ENCODE measurements around the gene ATG16L2. TPM values are rescaled to one million over a fixed set of nuclear protein-coding genes. Genes with fewer than 3 reads are reported as not detected.

ATG16L2 gene
- total RNA-seq, 4 donors from 2014 or later, result 8.3 to 27.9 (median 16.5) TPM

- H3K27ac ChIP-seq, result no peak overlapping the region
These were observed 28.6 kb downstream of the ATG16L2 start for GRCh38 chr11:72842653-72843330.

DNA sequence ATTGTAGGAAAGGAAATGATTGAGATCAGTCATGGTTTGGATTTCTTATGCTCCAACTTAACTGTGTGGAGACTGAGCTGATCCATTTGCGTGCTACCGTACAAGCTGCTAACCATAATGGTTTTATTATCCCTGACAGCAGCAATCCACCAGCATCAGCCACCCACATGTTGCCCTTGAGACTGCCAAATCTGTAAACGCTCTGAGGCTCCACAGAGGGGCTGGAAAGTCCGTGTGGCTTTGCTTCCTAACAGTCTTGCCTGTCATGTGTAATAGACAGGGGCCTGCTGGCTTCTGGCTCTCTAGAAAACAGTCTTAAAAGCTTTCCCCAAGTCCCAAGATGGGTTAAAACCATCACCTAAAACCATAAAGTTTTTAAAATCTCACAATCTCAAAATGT, 30.1 kb downstream of the ATG16L2 start:
- H3K4me1 ChIP-seq, result no peaks in the 10 kb centered on the region
- H3K27me3 ChIP-seq, result no peaks in the 10 kb centered on the region
- no peak for ATAC-seq
- TF ChIP-seq POLR2A (IDR thresholded peaks at IDR 0.05) (no peak), EP300 (IDR thresholded peaks at IDR 0.05) (no peak)
- peaks cover 0 to 55% of the 10 kb centered on the region in 2 donors for H3K36me3 ChIP-seq
- H3K27ac ChIP-seq, result no peak overlapping the region
- H3K4me3 ChIP-seq, result no peak overlapping the region
- H3K9me3 ChIP-seq, result no peaks in the 10 kb centered on the region
- WGBS, 2 donors (ENCODE audit: low coverage in 1 of 2), result 54 to 72% methylated on average over 4 of the region's 4 CpGs

More at GRCh38 chr11:72842653-72843330, 28.6 kb downstream of the ATG16L2 start:
- no peaks in the 10 kb centered on the region for H3K27me3 ChIP-seq
- no peaks in the 10 kb centered on the region for H3K4me1 ChIP-seq
- H3K36me3 ChIP-seq, result peaks cover 0 to 70% of the 10 kb centered on the region in 2 donors
- H3K9me3 ChIP-seq, result no peaks in the 10 kb centered on the region
- TF ChIP-seq CTCF (IDR thresholded peaks at IDR 0.05) (no peak), POLR2AphosphoS5 (IDR thresholded peaks at IDR 0.05) (no peak), POLR2A (IDR thresholded peaks at IDR 0.05) (no peak), EP300 (IDR thresholded peaks at IDR 0.05) (no peak)
- no peak for ATAC-seq
- no peak overlapping the region for H3K4me3 ChIP-seq
- 75 to 91% methylated on average over 8 to 10 of the region's 14 CpGs for WGBS, 2 donors (ENCODE audit: low coverage in 1 of 2)

DNA sequence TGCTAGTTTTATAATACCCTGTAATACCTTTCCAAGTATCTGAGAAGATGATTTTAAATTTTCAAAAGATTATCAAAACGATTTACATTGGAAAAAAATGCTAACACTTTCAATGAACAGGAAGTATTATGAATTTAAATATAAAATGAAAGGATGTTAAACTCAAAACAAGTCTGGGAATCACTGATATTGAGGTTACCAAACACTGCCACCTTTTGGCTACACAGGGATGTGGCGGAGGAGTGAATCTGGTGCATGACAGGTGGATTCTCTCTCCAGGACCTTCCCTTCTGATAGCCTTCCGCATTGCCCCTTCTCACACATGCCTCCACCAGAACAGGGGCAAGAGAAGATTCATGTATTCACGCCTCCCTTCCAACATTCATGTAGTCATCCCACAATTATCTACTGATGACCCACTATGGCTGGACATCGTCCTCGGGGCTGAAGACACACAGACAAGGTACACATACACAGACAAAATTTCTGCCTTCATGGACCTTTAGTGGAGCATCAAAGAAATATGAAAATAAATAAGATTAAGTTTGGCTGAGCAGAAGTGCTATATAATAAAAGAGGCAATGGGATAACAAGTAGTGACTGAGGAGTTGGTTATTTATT, 34.7 kb downstream of the ATG16L2 start:
- Histone ChIP-seq H3K27me3 (no peaks in the 10 kb centered on the region), H3K36me3 (peaks cover 0 to 9% of the 10 kb centered on the region in 2 donors), H3K27ac (no peak overlapping the region), H3K9me3 (no peaks in the 10 kb centered on the region), H3K4me1 (no peaks in the 10 kb centered on the region), H3K4me3 (no peak overlapping the region)
- TF ChIP-seq POLR2AphosphoS5 (IDR thresholded peaks at IDR 0.05) (no peak), CTCF (IDR thresholded peaks at IDR 0.05) (peak; percentile 33 to 66 (median 60))
- ATAC-seq, result peak; percentile 48
- 64 to 70% methylated on average over 6 of the region's 6 CpGs for WGBS, 2 donors (ENCODE audit: low coverage in 1 of 2)

DNA sequence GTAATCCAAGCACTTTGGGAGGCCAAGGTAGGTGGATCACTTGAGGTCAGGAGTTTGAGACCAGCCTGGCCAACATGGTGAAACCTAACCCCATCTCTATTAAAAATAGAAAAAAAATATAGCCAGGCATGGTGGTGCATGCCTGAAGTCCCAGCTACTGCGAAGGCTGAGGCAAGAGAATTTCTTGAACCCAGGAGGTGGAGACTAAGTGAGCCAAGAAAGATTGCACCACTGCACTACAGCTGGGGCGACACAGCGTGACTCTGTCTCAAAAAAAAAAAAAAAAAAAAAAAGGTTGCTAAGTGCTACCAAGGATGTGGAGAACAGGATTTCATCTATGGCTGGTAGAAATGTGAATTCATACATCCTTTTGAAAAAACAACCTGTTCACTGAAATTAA, 36.6 kb downstream of the ATG16L2 start:
- no peaks in the 10 kb centered on the region for H3K27me3 ChIP-seq

DNA sequence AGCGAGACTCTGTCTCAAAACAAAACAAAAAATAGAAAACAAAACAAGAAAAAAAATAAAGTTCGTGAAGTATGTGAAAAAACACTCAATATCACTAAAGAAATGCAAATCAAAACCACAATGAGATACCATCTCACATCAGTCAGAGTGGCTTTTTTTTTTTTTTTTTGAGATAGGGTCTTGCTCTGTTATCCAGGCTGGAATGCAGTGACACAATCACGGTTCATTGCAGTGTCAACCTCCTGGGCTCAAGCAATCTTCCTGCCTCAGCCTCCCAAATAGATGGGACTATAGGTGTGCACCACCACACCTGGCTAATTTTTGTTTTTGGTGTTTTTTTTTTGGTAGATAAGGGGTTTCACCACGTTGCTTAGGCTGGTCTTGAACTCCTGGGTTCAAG, 37.5 kb downstream of the ATG16L2 start:
- peaks cover 0 to 13% (median 5%) of the 10 kb centered on the region in 3 donors for H3K4me1 ChIP-seq
- TF ChIP-seq POLR2AphosphoS5 (IDR thresholded peaks at IDR 0.05) (no peak), CTCF (IDR thresholded peaks at IDR 0.05) (no peak), EP300 (IDR thresholded peaks at IDR 0.05) (no peak), POLR2A (IDR thresholded peaks at IDR 0.05) (no peak)
- no peaks in the 10 kb centered on the region for H3K27me3 ChIP-seq
- H3K9me3 ChIP-seq, result no peaks in the 10 kb centered on the region
- no peak overlapping the region for H3K27ac ChIP-seq
- WGBS, 2 donors (ENCODE audit: low coverage in 1 of 2), result 90 to 92% methylated on average over 2 to 4 of the region's 4 CpGs
- H3K36me3 ChIP-seq, result no peaks in the 10 kb centered on the region
- no peak for ATAC-seq
- H3K4me3 ChIP-seq, result no peak overlapping the region

More for the DNA sequence above, 36.6 kb downstream of the ATG16L2 start:
- no peak overlapping the region for H3K4me3 ChIP-seq
- H3K9me3 ChIP-seq, result no peaks in the 10 kb centered on the region
- WGBS, 2 donors (ENCODE audit: low coverage in 1 of 2), result 100% methylated on average over 2 to 3 of the region's 3 CpGs
- no peak for TF ChIP-seq POLR2AphosphoS5 (IDR thresholded peaks at IDR 0.05)
- TF ChIP-seq POLR2A (IDR thresholded peaks at IDR 0.05), result no peak
- no peak for TF ChIP-seq CTCF (IDR thresholded peaks at IDR 0.05)
- no peak for TF ChIP-seq EP300 (IDR thresholded peaks at IDR 0.05)
- ATAC-seq, result no peak
- no peaks in the 10 kb centered on the region for H3K36me3 ChIP-seq
- H3K27ac ChIP-seq, result no peak overlapping the region
- peaks cover 0 to 4% (median 0%) of the 10 kb centered on the region in 3 donors for H3K4me1 ChIP-seq
